ENCODE results near the gene VGLL1.

Gene VGLL1

GRCh38 chrX:136555694-136556093 lies 23.7 kb downstream of the VGLL1 start:
- no peak for DNase-seq

- no peak for DNase-seq
These were observed 40.0 kb downstream of the VGLL1 start for GRCh38 chrX:136572030-136572429.

- peak; percentile 3 for DNase-seq
These were observed 42.5 kb downstream of the VGLL1 start for GRCh38 chrX:136574548-136574947.

GRCh38 chrX:136577552-136577951 lies 45.5 kb downstream of the VGLL1 start:
- no peak for DNase-seq

DNA sequence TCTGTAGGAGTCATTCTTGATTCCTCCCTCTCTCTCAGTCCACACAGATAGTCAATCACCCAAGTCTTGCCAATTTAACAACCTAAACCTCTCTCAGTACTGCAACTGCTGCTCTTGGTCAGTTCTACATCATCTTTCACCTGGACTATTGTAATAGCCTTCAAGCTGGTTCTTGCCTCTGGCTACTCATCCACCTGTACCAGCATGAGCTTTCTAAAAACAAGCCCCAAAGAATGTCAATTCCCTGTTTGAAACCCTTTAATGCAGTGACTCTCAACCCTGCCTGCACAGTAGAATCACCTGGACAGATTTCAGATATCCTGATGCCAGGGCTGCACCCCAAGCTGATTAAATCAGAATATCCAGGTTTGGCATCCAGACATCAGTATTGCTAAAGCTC lies 48.3 kb downstream of the VGLL1 start:
- DNase-seq, result no peak

- no peak for DNase-seq
These were observed 50.6 kb downstream of the VGLL1 start for GRCh38 chrX:136582624-136583023.

DNA sequence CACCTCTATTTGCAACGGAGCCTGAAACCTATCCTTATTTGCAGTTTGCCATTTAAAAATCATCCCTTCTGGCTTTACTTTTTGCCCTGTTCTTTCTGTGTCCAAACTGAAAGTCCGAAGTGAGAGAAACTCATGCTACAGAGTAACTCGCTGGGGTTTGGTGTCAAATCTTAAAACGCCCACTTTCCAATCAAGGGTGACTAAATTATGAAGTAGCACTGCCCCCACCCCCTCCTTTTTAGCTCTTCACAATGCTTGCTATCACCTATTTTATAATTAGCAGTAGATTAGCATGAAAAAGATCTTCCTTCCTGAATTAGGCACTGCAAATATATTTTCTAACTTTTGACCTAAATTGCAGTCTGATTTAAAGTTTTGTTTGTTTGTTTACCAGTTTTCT lies 52.5 kb downstream of the VGLL1 start:
- no peak for DNase-seq

- no peak for DNase-seq
These were observed 53.2 kb downstream of the VGLL1 start for GRCh38 chrX:136585262-136585661.

DNA sequence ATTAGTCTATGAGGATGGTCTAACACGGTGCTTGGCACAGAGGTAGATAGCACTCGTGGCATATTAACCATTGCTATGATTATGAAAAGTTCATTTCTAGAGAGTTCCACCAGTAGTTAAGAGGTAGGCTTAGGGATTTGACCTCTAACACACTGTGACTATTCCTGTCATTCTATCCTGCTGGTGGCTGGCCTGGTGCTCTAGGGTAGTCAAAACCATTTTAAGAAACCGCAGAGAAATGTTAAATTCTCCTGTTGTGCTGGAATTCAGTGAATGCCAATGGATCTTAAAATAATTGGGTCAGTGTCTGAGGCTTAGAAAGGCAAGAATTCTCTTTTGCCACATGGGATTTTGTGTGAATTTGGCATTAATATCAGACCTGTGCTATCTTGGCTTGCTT lies 53.9 kb downstream of the VGLL1 start:
- DNase-seq, result no peak

DNA sequence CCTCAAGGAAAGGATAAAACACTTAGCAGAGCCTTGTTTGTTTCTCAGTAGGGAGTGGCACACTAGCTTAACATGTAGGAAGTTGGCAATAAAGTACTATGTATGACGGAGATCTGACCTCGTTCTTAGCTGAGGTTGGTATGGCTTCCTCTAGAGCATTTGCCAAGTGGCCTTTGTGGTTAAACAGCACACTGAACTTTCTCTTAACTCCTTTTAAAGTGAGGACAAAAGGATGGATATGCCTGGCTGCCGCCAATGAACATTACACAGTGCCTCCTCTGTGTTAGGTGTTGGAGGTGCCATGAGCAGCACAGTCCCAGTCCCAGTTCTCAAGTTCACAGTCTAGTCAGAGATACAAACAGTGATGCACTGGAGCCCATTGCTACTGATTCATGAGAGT lies 54.4 kb downstream of the VGLL1 start:
- no peak for DNase-seq

- DNase-seq, result no peak
These were observed 55.5 kb downstream of the VGLL1 start for GRCh38 chrX:136587532-136587931.

- DNase-seq, result no peak
These were observed 56.0 kb downstream of the VGLL1 start for GRCh38 chrX:136588036-136588435.

GRCh38 chrX:136589966-136590365 lies 58.0 kb downstream of the VGLL1 start:
- no peak for DNase-seq

GRCh38 chrX:136597356-136597755 lies 65.3 kb downstream of the VGLL1 start:
- no peak for DNase-seq

GRCh38 chrX:136597954-136598353 lies 65.9 kb downstream of the VGLL1 start:
- no peak for DNase-seq

DNA sequence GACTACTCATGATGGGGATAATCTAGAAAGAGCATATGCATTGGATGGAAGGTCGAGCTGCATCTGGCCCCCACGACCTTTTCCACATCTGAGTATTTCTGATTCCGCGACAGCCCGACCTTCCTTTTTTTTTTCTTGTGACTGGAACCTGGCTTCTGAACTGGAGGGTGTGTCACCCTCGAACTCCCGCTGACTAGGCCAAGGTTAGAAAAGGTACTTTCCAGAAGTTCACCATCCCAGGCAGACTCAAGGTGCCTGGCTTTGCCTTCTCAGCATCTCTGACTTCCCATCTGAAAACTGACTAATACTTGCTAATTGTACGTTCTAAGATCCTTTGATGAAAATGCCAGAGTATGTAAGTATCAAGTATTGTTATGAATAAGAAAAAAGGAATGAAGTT lies 66.6 kb downstream of the VGLL1 start:
- DNase-seq, result no peak

- no peak for DNase-seq
These were observed 68.0 kb downstream of the VGLL1 start for GRCh38 chrX:136600059-136600458.
